H1 (cell line): ENCODE measurements around the gene SLC26A9. TPM values are rescaled to one million over a fixed set of nuclear protein-coding genes. Genes with fewer than 3 reads are reported as not detected.

Experiments used
- CTCF ChIA-PET: fragments of 300-600 bp; sonication (Branson Sonifier 250); formaldehyde crosslinking; loops from one replicate; lab custom pipeline; 2021; ENCODE audit not compliant: partially characterized antibody; lab: Charles Lee
- POLR2A ChIA-PET: fragments of 300-600 bp; sonication (Branson Sonifier 250); formaldehyde crosslinking; loops from one replicate; lab custom pipeline; 2021; ENCODE audit warnings: inconsistent platforms; ENCODE audit not compliant: partially characterized antibody; lab: Charles Lee
- DNase-seq, 2 experiments: peaks; one replicate each; pipeline versions ENCODE4 v3.0.0 to v3.0.0-alpha.2; 2010 to 2022; ENCODE audit warnings: low spot score in 2 of 2, low read depth in 1 of 2, mixed read lengths in 1 of 2
- FAIRE-seq: peaks from 2 replicates; lab custom pipeline; 2011; peaks lifted over from hg19 to GRCh38; lab: Jason Lieb, UNC
- H2AFZ ChIP-seq: 2 replicates; pipeline ENCODE4 v1.8.1; 2012; ENCODE audit warnings: low read length, inconsistent platforms
- H2AK5ac ChIP-seq: 2 replicates; pipeline ENCODE4 v1.6.1; 2013; ENCODE audit warnings: low read depth, low read length
- H2BK120ac ChIP-seq: replicated peaks from 2 replicates; pipeline ENCODE3; 2013; ENCODE audit warnings: low read depth, low read length, inconsistent platforms
- H2BK12ac ChIP-seq: 2 replicates; pipeline ENCODE4 v1.6.1; 2013; ENCODE audit warnings: low read depth, low read length
- H2BK15ac ChIP-seq: 2 replicates; pipeline ENCODE4 v1.6.1; 2013; ENCODE audit warnings: low read length
- H2BK20ac ChIP-seq: 2 replicates; pipeline ENCODE4 v1.6.1; 2013; ENCODE audit warnings: low read length
- H2BK5ac ChIP-seq: 2 replicates; pipeline ENCODE4 v1.6.1; 2013; ENCODE audit warnings: low read depth, low read length
- H3K14ac ChIP-seq: 2 replicates; pipeline ENCODE4 v1.6.1; 2013; ENCODE audit warnings: inconsistent platforms; ENCODE audit not compliant: insufficient read length
- H3K18ac ChIP-seq: 2 replicates; pipeline ENCODE4 v1.6.1; 2013; ENCODE audit warnings: low read length; ENCODE audit errors: extremely low read depth
- H3K23ac ChIP-seq: 2 replicates; pipeline ENCODE4 v1.6.1; 2013; ENCODE audit warnings: inconsistent platforms; ENCODE audit not compliant: insufficient read length
- H3K23me2 ChIP-seq: 2 replicates; pipeline ENCODE4 v1.6.1; 2013; ENCODE audit warnings: low read depth, low read length
- H3K27ac ChIP-seq: 2 replicates; pipeline ENCODE4 v1.6.1; 2011; ENCODE audit warnings: low read depth, low read length, inconsistent platforms
- H3K27me3 ChIP-seq, 4 experiments: replicated peaks in 1 of 4; 1 replicate in 1 of 4; 2 replicates in 3 of 4; pipeline versions ENCODE4 v1.6.1 to v1.8.1; 2011 to 2013; ENCODE audit warnings: low read length in 3 of 4, mild to moderate bottlenecking in 3 of 4, inconsistent platforms in 2 of 4, mixed read lengths in 2 of 4, moderate library complexity in 1 of 4; ENCODE audit not compliant: control insufficient read depth in 3 of 4, insufficient read depth in 3 of 4; ENCODE audit errors: extremely low read depth in 1 of 4
- H3K36me3 ChIP-seq, 4 experiments: 2 replicates each; pipeline versions ENCODE4 v1.6.1 to v1.8.1; 2011 to 2013; ENCODE audit warnings: mild to moderate bottlenecking in 4 of 4, low read length in 3 of 4, moderate library complexity in 2 of 4, control low read depth in 1 of 4, inconsistent platforms in 1 of 4; ENCODE audit not compliant: insufficient read depth in 4 of 4, control insufficient read depth in 2 of 4
- H3K4ac ChIP-seq: replicated peaks from 2 replicates; pipeline ENCODE3; 2013; ENCODE audit warnings: low read length, low read depth, mixed read lengths, inconsistent platforms; ENCODE audit not compliant: insufficient read length
- H3K4me1 ChIP-seq, 4 experiments: replicated peaks in 1 of 4; 1 replicate in 1 of 4; 2 replicates in 3 of 4; pipeline versions ENCODE4 v1.6.1 to v1.8.1; 2011 to 2013; ENCODE audit warnings: low read length in 3 of 4, inconsistent platforms in 2 of 4, mixed read lengths in 1 of 4; ENCODE audit not compliant: insufficient read depth in 4 of 4, control insufficient read depth in 3 of 4
- H3K4me2 ChIP-seq, 2 experiments: 2 replicates each; pipeline versions ENCODE4 v1.6.1 to v1.8.1; 2011 to 2013; ENCODE audit warnings: low read depth in 2 of 2, low read length in 2 of 2, control low read depth in 1 of 2, inconsistent platforms in 1 of 2, mild to moderate bottlenecking in 1 of 2; ENCODE audit not compliant: insufficient read depth in 1 of 2
- H3K4me3 ChIP-seq, 4 experiments: fragments of 200-600, 300-600 bp in 1 of 4; sonication (generic), shearing (Covaris generic), sonication (Bioruptor Twin) in 1 of 4; 2 replicates each; pipeline versions ENCODE4 v1.5.1 to v1.8.1; 2011 to 2016; ENCODE audit warnings: low read length in 4 of 4, low read depth in 3 of 4, control low read depth in 2 of 4, inconsistent platforms in 2 of 4, mild to moderate bottlenecking in 2 of 4, mixed read lengths in 1 of 4, moderate library complexity in 1 of 4; ENCODE audit not compliant: insufficient read depth in 2 of 4; ENCODE audit errors: extremely low read depth in 1 of 4
- H3K56ac ChIP-seq: replicated peaks from 2 replicates; pipeline ENCODE3; 2013; ENCODE audit warnings: low read depth, mild to moderate bottlenecking, mixed read lengths, low read length, inconsistent platforms; ENCODE audit not compliant: insufficient read length
- H3K79me1 ChIP-seq: 2 replicates; pipeline ENCODE4 v1.6.1; 2013; ENCODE audit warnings: low read depth, low read length, control low read depth
- H3K79me2 ChIP-seq, 2 experiments: 2 replicates each; pipeline versions ENCODE4 v1.6.1 to v1.8.1; 2012 to 2013; ENCODE audit warnings: low read length in 2 of 2, mild to moderate bottlenecking in 2 of 2, inconsistent platforms in 1 of 2; ENCODE audit not compliant: insufficient read depth in 2 of 2, control insufficient read depth in 1 of 2
- H3K9ac ChIP-seq, 4 experiments: replicated peaks in 1 of 4; 1 replicate in 1 of 4; 2 replicates in 3 of 4; pipeline versions ENCODE4 v1.6.1 to v1.8.1; 2011 to 2013; ENCODE audit warnings: low read depth in 3 of 4, low read length in 3 of 4, control low read depth in 2 of 4, mild to moderate bottlenecking in 2 of 4, moderate library complexity in 2 of 4, inconsistent platforms in 1 of 4; ENCODE audit errors: extremely low read depth in 1 of 4
- H3K9me3 ChIP-seq, 2 experiments: 2 replicates each; pipeline versions ENCODE4 v1.6.1 to v1.8.1; 2012 to 2013; ENCODE audit warnings: mild to moderate bottlenecking in 2 of 2, moderate library complexity in 2 of 2, control low read depth in 1 of 2, inconsistent platforms in 1 of 2, low read depth in 1 of 2, low read length in 1 of 2, mixed read lengths in 1 of 2; ENCODE audit not compliant: insufficient read depth in 2 of 2
- H4K20me1 ChIP-seq, 2 experiments: replicated peaks in 1 of 2; 2 replicates each; pipeline versions ENCODE3 to v1.8.1; 2011 to 2013; ENCODE audit warnings: inconsistent platforms in 2 of 2, low read length in 2 of 2, mild to moderate bottlenecking in 1 of 2; ENCODE audit not compliant: insufficient read depth in 2 of 2, control insufficient read depth in 1 of 2
- H4K5ac ChIP-seq: 2 replicates; pipeline ENCODE4 v1.6.1; 2013; ENCODE audit warnings: low read length, low read depth, mixed read lengths, inconsistent platforms; ENCODE audit not compliant: insufficient read length
- H4K8ac ChIP-seq: 2 replicates; pipeline ENCODE4 v1.8.0; 2013; ENCODE audit warnings: mild to moderate bottlenecking, moderate library complexity, low read length, inconsistent platforms; ENCODE audit not compliant: insufficient read depth; ENCODE audit errors: extremely low read depth
- H4K91ac ChIP-seq: replicated peaks from 2 replicates; pipeline ENCODE3; 2013; ENCODE audit warnings: low read length, mixed read lengths, inconsistent platforms; ENCODE audit not compliant: insufficient read length
- BACH1 ChIP-seq: IDR thresholded peaks from 2 replicates; pipeline ENCODE4 v1.6.1; 2012; ENCODE audit warnings: low read length, improper control_type of control experiment
- BRCA1 ChIP-seq: IDR thresholded peaks from 2 replicates; pipeline ENCODE4 v1.6.1; 2012; ENCODE audit warnings: low read depth, low read length, improper control_type of control experiment
- CTCF ChIP-seq, 3 experiments: IDR thresholded peaks; 1 replicate in 2 of 3; 2 replicates in 1 of 3; pipeline versions ENCODE4 v1.5.1 to v1.6.1; 2011; ENCODE audit warnings: low read length in 3 of 3, mild to moderate bottlenecking in 3 of 3, inconsistent platforms in 2 of 3, low read depth in 1 of 3, moderate library complexity in 1 of 3; ENCODE audit not compliant: insufficient read depth in 1 of 3; ENCODE audit errors: control extremely low read depth in 1 of 3
- POLR2AphosphoS5 ChIP-seq: IDR thresholded peaks from 2 replicates; pipeline ENCODE4 v1.6.1; 2011; ENCODE audit warnings: low read depth, low read length
- RAD21 ChIP-seq, 2 experiments: IDR thresholded peaks in 1 of 2; conservative IDR thresholded peaks in 1 of 2; 2 replicates each; pipeline ENCODE4 v1.6.1; 2011; ENCODE audit warnings: low read depth in 2 of 2, low read length in 2 of 2, improper control_type of control experiment in 1 of 2, inconsistent platforms in 1 of 2, mild to moderate bottlenecking in 1 of 2, moderate library complexity in 1 of 2
- RNF2 ChIP-seq: fragments of 200-900, 300-1000 bp; sonication (generic); IDR thresholded peaks from 2 replicates; pipeline ENCODE4 v1.7.1; 2016; ENCODE audit warnings: borderline replicate concordance, low read depth, mild to moderate bottlenecking, antibody characterized with exemption, low read length; ENCODE audit not compliant: poor library complexity, severe bottlenecking; ENCODE audit errors: missing control alignments
- SIX5 ChIP-seq: IDR thresholded peaks from 2 replicates; pipeline ENCODE4 v1.6.1; 2011; ENCODE audit warnings: mild to moderate bottlenecking, low read depth, low read length
- USF2 ChIP-seq: IDR thresholded peaks from 2 replicates; pipeline ENCODE4 v1.6.1; 2011; ENCODE audit warnings: low read length, improper control_type of control experiment
- WGBS, 2 experiments: shearing (Covaris generic) in 1 of 2; methylation state at CpG; one replicate each; pipeline versions ENCODE4 v1.1.6 to v1.1.7; 2013 to 2015; ENCODE audit warnings: low lambda C conversion rate in 2 of 2, mixed read lengths in 2 of 2, inconsistent platforms in 1 of 2, low coverage in 1 of 2, missing lambda C conversion rate in 1 of 2; ENCODE audit not compliant: insufficient replicate concordance in 2 of 2, insufficient coverage in 1 of 2, insufficient read length in 1 of 2; ENCODE audit errors: extremely low coverage in 1 of 2, missing lambda C conversion rate in 1 of 2; 5-methylcytosine and 5-hydroxymethylcytosine counted together
- polyA plus RNA-seq, 7 experiments: library from polyadenylated mRNA; depleted of rRNA in 3 of 7; stranded (reverse) in 5 of 7; unstranded in 2 of 7; fragments of >200 nt in 5 of 7; fragments of 200-250 nt in 2 of 7; gene quantifications; 1 replicate in 5 of 7; 2 replicates in 1 of 7; 4 replicates in 1 of 7; pipeline versions ENCODE4 v1.2.1 to v1.2.3, GENCODE V29; 2011 to 2013; ENCODE audit warnings: missing spikeins in 2 of 7, mixed read lengths in 2 of 7
- total RNA-seq: library from RNA; stranded (reverse); fragmentation: NEBNext Ultra II Directional; extraction: Animal tissue kit (Norgen Biotek cat#: 25700); gene quantifications from 2 replicates; pipeline ENCODE4 v1.2.1, GENCODE V29; 2021

Gene SLC26A9
- total and polyA plus RNA-seq, 2 of the 8 experiments (the other 6 are each of a cell fraction or from before 2014, with no cell fraction given), result not detected

- no peak overlapping the region for H3K4me3 ChIP-seq
- POLR2A ChIA-PET, result interaction anchor here (0.9 to 1.6 kb wide), 5 partner anchors 60 to 270 kb away, joined by 3 to 8 read pairs (median 3); no protein-coding TSS in a partner anchor
- no peak overlapping the region for H4K91ac ChIP-seq
- H4K5ac ChIP-seq, result no peak overlapping the region
- H2BK120ac ChIP-seq, result no peak overlapping the region
- DNase-seq, result peak; percentile 51 to 85
- no peak overlapping the region for H3K4ac ChIP-seq
- H3K23me2 ChIP-seq, result peaks cover 27% of the 10 kb centered on the region
- no peak overlapping the region for H2BK5ac ChIP-seq
- H3K18ac ChIP-seq, result no peak overlapping the region
- H3K4me2 ChIP-seq, result no peak overlapping the region
- no peak for FAIRE-seq
- peaks cover 5% of the 10 kb centered on the region for H3K79me1 ChIP-seq
- H3K79me2 ChIP-seq, result no peaks in the 10 kb centered on the region
- 94% methylated on average over 2 of the region's 2 CpGs; no CpG with 5 or more reads in 1 of the 2 experiments for WGBS, 2 experiments
- CTCF ChIA-PET, result interaction anchor here (0.6 to 13.6 kb wide), 77 partner anchors 9 to 448 kb away, joined by 3 to 394 read pairs (median 5); partner anchors contain the start of genes PM20D1, RAB29, RAB7B and SLC26A9
- no peaks in the 10 kb centered on the region; a peak in 1 of 8 replicates for H3K36me3 ChIP-seq
- H2BK15ac ChIP-seq, result no peak overlapping the region
- H2AK5ac ChIP-seq, result no peak overlapping the region
- H3K14ac ChIP-seq, result no peak overlapping the region
- no peak overlapping the region for H3K23ac ChIP-seq
- no peaks in the 10 kb centered on the region; a peak in 1 of 7 replicates for H3K27me3 ChIP-seq
- H2BK12ac ChIP-seq, result no peak overlapping the region
- no peak overlapping the region for H3K9ac ChIP-seq
- no peak overlapping the region for H2AFZ ChIP-seq
- no peak overlapping the region for H3K56ac ChIP-seq
- H3K4me1 ChIP-seq, result no peaks in the 10 kb centered on the region; a peak in 2 of 7 replicates
- H4K20me1 ChIP-seq, result peaks cover 0 to 27% of the 10 kb centered on the region in 2 experiments
- no peak overlapping the region for H3K27ac ChIP-seq
- H3K9me3 ChIP-seq, result peaks cover 0 to 4% of the 10 kb centered on the region in 2 experiments; a peak in 1 of 4 replicates
- H4K8ac ChIP-seq, result no peak overlapping the region
- H2BK20ac ChIP-seq, result no peak overlapping the region
- TF ChIP-seq USF2, result 0 out of 2 replicates have a peak, but pooled peaks have one; percentile 8
- TF ChIP-seq RAD21 (IDR thresholded peaks at IDR 0.05 in 1 of 2, conservative IDR thresholded peaks at IDR 0.05 in 1 of 2; ENCODE audit: low read depth in 2 of 2, low read length in 2 of 2), result peak; percentile 99 to 100
- no peak for TF ChIP-seq RNF2
- no peak for TF ChIP-seq SIX5
- no peak for TF ChIP-seq BACH1
- no peak for TF ChIP-seq BRCA1
- TF ChIP-seq CTCF (IDR thresholded peaks at IDR 0.05; ENCODE audit: control extremely low read depth in 1 of 3, insufficient read depth in 1 of 3, low read depth in 1 of 3, low read length in 3 of 3), result peak; percentile 93 to 98 (median 97)
- no peak for TF ChIP-seq POLR2AphosphoS5
Measured at GRCh38 chr1:205977402-205978014, 34.3 kb upstream of the SLC26A9 start.
